NT2/D1 (cell line): ENCODE measurements around the gene RANBP17.

Experiments
- SUZ12 ChIP-seq: IDR thresholded peaks from 2 replicates; pipeline ENCODE4 v1.6.1; 2011; ENCODE audit not compliant: insufficient read length, insufficient read depth; ENCODE audit errors: extremely low read depth
- YY1 ChIP-seq: IDR thresholded peaks from 2 replicates; pipeline ENCODE4 v1.6.1; 2011; ENCODE audit not compliant: insufficient read length, insufficient read depth
- ZNF274 ChIP-seq: IDR thresholded peaks from 2 replicates; pipeline ENCODE4 v1.6.1; 2011; ENCODE audit warnings: mild to moderate bottlenecking, low read depth, low read length

GRCh38 chr5:171307789-171308452, 446.1 kb downstream of the RANBP17 start:
- TF ChIP-seq SUZ12, result no peak
- no peak for TF ChIP-seq YY1
- no peak for TF ChIP-seq ZNF274
